OCI-LY7 (cell line): Measurements from ENCODE around the gene OR5H2.

ENCODE experiments used
- EZH2phosphoT487 ChIP-seq: fragments of 200-600 bp; sonication (generic); IDR thresholded peaks from 2 replicates; pipeline ENCODE4 v1.6.1; 2018; ENCODE audit warnings: low read depth, borderline replicate concordance, mild to moderate bottlenecking, mixed run types, antibody characterized with exemption, low read length, moderate library complexity, mixed read lengths
- TF ChIP-seq, protein P1 (sequence below): fragments of 200-600 bp; sonication (generic); conservative IDR thresholded peaks from 2 replicates; pipeline ENCODE4 v1.5.1; 2014; ENCODE audit warnings: mild to moderate bottlenecking, antibody characterized with exemption, low read length, moderate library complexity, mixed read lengths

DNA sequence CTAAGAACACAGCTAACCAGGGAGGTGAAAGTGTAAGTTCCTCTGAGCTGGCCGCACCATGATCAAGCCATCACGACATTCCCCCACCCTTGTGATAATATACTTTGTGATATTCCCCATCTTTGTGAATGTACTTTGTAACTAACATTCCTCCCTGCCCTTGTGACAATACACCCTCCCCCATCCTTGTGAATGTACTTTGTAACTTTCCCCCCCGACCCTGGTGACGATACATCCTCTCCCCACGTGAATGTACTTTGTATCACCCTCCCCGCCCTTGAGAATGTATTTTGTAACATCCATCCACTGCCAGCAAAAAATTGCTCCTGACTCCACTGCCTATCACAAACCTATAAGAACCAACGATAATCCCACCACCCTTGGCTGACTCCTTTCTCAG lies 38.5 kb upstream of the OR5H2 start:
- TF ChIP-seq, protein P1, sequence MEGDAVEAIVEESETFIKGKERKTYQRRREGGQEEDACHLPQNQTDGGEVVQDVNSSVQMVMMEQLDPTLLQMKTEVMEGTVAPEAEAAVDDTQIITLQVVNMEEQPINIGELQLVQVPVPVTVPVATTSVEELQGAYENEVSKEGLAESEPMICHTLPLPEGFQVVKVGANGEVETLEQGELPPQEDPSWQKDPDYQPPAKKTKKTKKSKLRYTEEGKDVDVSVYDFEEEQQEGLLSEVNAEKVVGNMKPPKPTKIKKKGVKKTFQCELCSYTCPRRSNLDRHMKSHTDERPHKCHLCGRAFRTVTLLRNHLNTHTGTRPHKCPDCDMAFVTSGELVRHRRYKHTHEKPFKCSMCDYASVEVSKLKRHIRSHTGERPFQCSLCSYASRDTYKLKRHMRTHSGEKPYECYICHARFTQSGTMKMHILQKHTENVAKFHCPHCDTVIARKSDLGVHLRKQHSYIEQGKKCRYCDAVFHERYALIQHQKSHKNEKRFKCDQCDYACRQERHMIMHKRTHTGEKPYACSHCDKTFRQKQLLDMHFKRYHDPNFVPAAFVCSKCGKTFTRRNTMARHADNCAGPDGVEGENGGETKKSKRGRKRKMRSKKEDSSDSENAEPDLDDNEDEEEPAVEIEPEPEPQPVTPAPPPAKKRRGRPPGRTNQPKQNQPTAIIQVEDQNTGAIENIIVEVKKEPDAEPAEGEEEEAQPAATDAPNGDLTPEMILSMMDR = no peak
- no peak for TF ChIP-seq EZH2phosphoT487
